Measurements from ENCODE around the gene EVC2. TPM values are rescaled to one million over a fixed set of nuclear protein-coding genes. Genes with fewer than 3 reads are reported as not detected.

Gene EVC2
- total RNA-seq, 1 experiment from 2014 or later = 7.8 TPM

- H4K91ac ChIP-seq (ENCODE audit: insufficient read length, low read depth, low read length) = no peak overlapping the region
- H3K27me3 ChIP-seq (ENCODE audit: insufficient read depth, low read length) = no peaks in the 10 kb centered on the region
- H3T11ph ChIP-seq (ENCODE audit: low read length) = no peak overlapping the region
- H2AFZ ChIP-seq (ENCODE audit: low read length) = no peak overlapping the region
- no peaks in the 10 kb centered on the region for H4K20me1 ChIP-seq (ENCODE audit: control insufficient read depth, insufficient read depth, insufficient read length)
- H3K14ac ChIP-seq (ENCODE audit: insufficient read depth, low read length) = no peak overlapping the region
- no peak overlapping the region for H4K5ac ChIP-seq (ENCODE audit: insufficient read length, low read depth, low read length)
- H3K79me1 ChIP-seq (ENCODE audit: insufficient read depth, low read depth, low read length, poor library complexity, severe bottlenecking) = no peaks in the 10 kb centered on the region
- no peaks in the 10 kb centered on the region for H3K23me2 ChIP-seq (ENCODE audit: insufficient read length, low read depth, low read length, poor library complexity, severe bottlenecking)
- H2BK15ac ChIP-seq (ENCODE audit: low read depth, low read length) = no peak overlapping the region
- H3K23ac ChIP-seq (ENCODE audit: insufficient read length, low read depth, low read length) = no peak overlapping the region
- no CpG with 5 or more reads among the region's 14 CpGs for whole genome bisulfite sequencing (ENCODE audit: extremely low coverage, insufficient read length, low lambda C conversion rate)
- Mint-ChIP-seq H3K9me3 (no peaks in the 10 kb centered on the region), H3K27me3 (ENCODE audit: low read depth) (no peaks in the 10 kb centered on the region), H3K4me3 (no peak overlapping the region), H3K27ac (no peak overlapping the region), H3K36me3 (ENCODE audit: insufficient read depth in 1 of 3, low read depth in 3 of 3) (peaks cover 5 to 63% (median 48%) of the 10 kb centered on the region in 3 experiments), H3K4me1 (no peaks in the 10 kb centered on the region)
- H2BK5ac ChIP-seq (ENCODE audit: insufficient read length, low read length) = no peak overlapping the region
- H2BK120ac ChIP-seq (ENCODE audit: low read depth, low read length, poor library complexity, severe bottlenecking) = no peak overlapping the region
- H4K8ac ChIP-seq (replicated peaks; ENCODE audit: insufficient read length, low read depth, low read length) = no peak overlapping the region
- no peak for TF ChIP-seq CTCF (conservative IDR thresholded peaks at IDR 0.05)
- no peaks in the 10 kb centered on the region for H3K79me2 ChIP-seq (ENCODE audit: insufficient read depth, low read length)
- no peak overlapping the region for H3K4me2 ChIP-seq (ENCODE audit: insufficient read depth, insufficient read length, low read length)
- no peak overlapping the region for H2BK12ac ChIP-seq (ENCODE audit: insufficient read length, low read depth, low read length)
- H3K56ac ChIP-seq (ENCODE audit: insufficient read length, low read depth, low read length) = no peak overlapping the region
- no peak overlapping the region for H3K18ac ChIP-seq (ENCODE audit: insufficient read length, low read depth, low read length)
- no peak overlapping the region for H3K4ac ChIP-seq (ENCODE audit: low read depth, low read length)
- H3K9ac ChIP-seq (ENCODE audit: extremely low read depth, insufficient read length, low read length) = no peak overlapping the region
- no peaks in the 10 kb centered on the region for H3K9me3 ChIP-seq (ENCODE audit: control insufficient read depth, low read depth, low read length)
- no peak overlapping the region for H3K27ac ChIP-seq (ENCODE audit: insufficient read length, low read depth, low read length)
- no peaks in the 10 kb centered on the region for H3K4me1 ChIP-seq (ENCODE audit: insufficient read depth, low read length)
- H2BK20ac ChIP-seq (ENCODE audit: low read depth, low read length, poor library complexity, severe bottlenecking) = no peak overlapping the region
- no peak for DNase-seq
- no peak overlapping the region for H2AK5ac ChIP-seq (ENCODE audit: insufficient read length, low read length)
These were observed 88.3 kb downstream of the EVC2 start for GRCh38 chr4:5619913-5620625.
